Vagina (tissue), 2 donors: ENCODE measurements around the gene GNPAT.

Experiments
- CTCF ChIP-seq, 3 experiments: fragments of 450-650 bp in 2 of 3; fragments of 200-600 bp in 1 of 3; sonication (generic) in 1 of 3; IDR thresholded peaks; one replicate each; pipeline ENCODE4 v1.5.1; 2017 to 2019; ENCODE audit warnings: antibody characterized with exemption in 3 of 3, mild to moderate bottlenecking in 2 of 3, moderate library complexity in 2 of 3
- POLR2AphosphoS5 ChIP-seq, 2 donors: sonication (generic); formaldehyde crosslinking; IDR thresholded peaks; one replicate each; pipeline ENCODE4 v1.9.0; 2017; ENCODE audit warnings: antibody characterized with exemption in 2 of 2, mild to moderate bottlenecking in 2 of 2, low read depth in 1 of 2; ENCODE audit not compliant: insufficient read depth in 1 of 2

DNA sequence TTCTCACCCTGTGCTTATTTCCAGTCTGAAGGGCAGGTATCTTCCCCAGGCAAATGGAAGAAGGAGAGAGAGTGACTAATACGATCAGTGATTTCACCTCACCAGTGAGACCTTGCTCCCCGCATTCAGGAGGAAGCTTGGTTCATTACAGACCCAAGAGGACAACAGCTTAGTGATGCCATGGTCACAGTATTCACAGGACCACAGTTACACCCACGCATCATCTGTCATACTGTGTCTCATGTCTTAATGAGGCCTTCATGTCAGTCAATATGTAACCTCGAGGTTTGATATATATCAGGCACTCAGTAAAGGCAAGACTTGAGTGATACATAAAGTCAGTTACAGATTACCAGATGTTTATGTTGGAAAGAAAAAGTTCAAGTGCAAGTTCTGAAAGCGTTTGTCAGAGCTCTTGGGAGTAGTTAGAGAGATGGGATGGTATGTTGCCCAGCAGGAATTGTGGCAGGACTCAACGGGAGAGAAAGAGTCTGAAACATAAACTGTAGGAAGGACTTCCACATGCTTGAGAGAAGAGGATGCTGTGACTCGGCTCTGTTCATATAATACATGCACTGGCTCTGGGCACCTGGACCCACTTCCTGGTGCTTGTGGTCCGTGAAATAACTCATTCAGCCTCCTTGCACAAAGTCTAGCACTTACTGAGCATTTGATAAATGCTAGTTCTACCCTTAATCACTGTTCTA, 33.3 kb downstream of the GNPAT start:
- TF ChIP-seq CTCF (IDR thresholded peaks at IDR 0.05) (no peak), POLR2AphosphoS5 (IDR thresholded peaks at IDR 0.05; ENCODE audit: insufficient read depth in 1 of 2, low read depth in 1 of 2) (no peak)
